GM12891 (cell line): Measurements from ENCODE around the gene PDCD1.

ENCODE experiments used
- POLR2A ChIP-seq: IDR thresholded peaks from 2 replicates; pipeline ENCODE4 v1.6.1; 2011; ENCODE audit warnings: low read depth, low read length, control low read depth
- POLR2AphosphoS5 ChIP-seq: IDR thresholded peaks from 2 replicates; pipeline ENCODE4 v1.6.1; 2011; ENCODE audit warnings: low read depth, low read length, control low read depth
- SPI1 ChIP-seq: IDR thresholded peaks from 2 replicates; pipeline ENCODE4 v1.6.1; 2011; ENCODE audit warnings: low read depth, low read length, control low read depth
- TAF1 ChIP-seq: IDR thresholded peaks from 2 replicates; pipeline ENCODE4 v1.6.1; 2011; ENCODE audit warnings: low read depth, low read length, control low read depth

DNA sequence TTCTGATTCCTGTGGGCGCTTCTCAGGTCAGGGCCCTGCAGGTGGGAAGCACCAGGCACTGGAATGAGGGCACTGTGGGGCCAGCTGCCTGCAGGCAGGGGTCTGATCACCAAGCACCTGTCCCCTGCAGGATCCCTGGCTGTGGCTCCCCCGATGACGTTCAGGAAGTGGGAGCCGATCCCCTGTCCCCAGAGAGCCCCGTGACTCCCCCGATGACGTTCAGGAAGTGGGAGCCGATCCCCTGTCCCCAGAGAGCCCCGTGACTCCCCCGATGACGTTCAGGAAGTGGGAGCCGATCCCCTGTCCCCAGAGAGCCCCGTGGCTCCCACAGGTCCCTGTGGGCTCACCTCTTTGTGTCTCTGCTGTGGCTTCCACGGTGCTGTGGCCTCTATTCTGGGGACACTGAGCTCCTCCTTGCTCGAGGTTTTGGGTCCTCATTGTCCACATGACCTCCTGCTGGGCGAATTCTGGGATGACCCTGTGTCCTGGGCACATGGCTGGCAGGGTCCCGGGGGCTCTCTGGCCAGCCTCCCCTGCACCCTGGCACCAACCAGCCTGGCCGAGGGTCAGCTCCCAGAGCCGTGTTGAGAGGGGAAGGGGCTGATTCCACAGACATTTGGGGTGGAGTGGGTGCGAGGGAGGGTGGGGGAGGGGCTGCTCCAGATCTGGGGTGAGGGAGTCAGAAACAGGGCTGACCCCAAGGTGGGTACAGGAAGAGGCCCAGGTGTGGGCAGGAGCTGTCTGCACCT is 44.9 kb downstream of the PDCD1 start:
- TF ChIP-seq POLR2A (no peak), SPI1 (no peak), TAF1 (no peak), POLR2AphosphoS5 (no peak)
